HG02798 (cell line): Measurements from ENCODE around the gene CEACAM16.

Experiments
- ATAC-seq: cut with Tn5 transposase; IDR thresholded peaks from one replicate; pipeline ENCODE4 v1.9.1; 2021; ENCODE audit warnings: mild to moderate bottlenecking; ENCODE audit not compliant: unreplicated experiment, poor library complexity

Gene CEACAM16

DNA sequence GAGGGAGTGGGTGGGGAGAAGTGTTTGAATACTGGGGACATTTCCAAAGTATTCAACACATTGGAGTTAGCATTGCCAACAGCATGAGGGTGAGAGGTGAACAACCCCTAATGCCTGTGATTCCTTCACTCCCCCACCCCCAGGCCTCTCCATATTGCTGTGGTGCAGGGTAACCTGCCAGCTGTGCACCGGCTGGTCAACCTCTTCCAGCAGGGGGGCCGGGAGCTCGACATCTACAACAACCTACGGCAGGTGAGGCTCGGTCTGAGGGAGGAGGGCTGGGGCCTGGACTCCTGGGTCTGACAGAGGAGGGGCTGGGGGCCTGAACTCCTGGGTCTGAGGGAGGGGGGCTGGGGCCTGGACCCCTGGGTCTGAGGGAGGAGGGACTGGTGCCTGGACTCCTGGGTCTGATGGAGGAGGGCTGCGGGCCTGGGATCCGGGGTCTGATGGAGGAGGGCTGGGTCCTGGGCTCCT lies 57.2 kb downstream of the CEACAM16 start:
- ATAC-seq, result no peak

DNA sequence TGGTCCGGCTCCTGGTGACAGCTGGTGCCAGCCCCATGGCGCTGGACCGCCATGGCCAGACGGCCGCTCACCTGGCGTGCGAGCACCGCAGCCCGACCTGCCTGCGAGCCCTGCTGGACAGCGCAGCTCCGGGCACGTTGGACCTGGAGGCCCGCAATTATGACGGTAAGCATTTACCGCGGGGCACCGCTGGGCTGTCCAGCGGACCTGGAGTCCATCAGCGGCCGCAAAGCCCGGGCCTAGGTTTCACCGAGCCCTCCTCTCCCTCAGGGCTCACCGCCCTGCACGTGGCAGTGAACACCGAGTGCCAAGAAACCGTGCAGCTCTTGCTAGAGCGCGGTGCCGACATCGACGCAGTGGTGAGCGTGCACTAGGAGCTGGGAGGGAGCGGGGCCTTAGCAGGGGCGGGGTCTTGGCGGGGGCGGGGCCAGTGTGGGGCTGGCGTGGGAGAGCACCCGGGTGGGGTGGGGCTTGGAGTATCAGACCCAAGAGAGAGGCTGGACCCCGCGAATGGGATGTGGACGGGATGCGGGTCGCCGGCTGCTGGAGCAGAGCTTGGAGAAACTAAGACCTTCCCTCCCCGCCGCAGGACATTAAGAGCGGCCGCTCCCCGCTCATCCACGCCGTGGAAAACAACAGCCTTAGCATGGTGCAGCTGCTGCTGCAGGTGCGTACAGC lies 58.2 kb downstream of the CEACAM16 start:
- ATAC-seq, result no peak

DNA sequence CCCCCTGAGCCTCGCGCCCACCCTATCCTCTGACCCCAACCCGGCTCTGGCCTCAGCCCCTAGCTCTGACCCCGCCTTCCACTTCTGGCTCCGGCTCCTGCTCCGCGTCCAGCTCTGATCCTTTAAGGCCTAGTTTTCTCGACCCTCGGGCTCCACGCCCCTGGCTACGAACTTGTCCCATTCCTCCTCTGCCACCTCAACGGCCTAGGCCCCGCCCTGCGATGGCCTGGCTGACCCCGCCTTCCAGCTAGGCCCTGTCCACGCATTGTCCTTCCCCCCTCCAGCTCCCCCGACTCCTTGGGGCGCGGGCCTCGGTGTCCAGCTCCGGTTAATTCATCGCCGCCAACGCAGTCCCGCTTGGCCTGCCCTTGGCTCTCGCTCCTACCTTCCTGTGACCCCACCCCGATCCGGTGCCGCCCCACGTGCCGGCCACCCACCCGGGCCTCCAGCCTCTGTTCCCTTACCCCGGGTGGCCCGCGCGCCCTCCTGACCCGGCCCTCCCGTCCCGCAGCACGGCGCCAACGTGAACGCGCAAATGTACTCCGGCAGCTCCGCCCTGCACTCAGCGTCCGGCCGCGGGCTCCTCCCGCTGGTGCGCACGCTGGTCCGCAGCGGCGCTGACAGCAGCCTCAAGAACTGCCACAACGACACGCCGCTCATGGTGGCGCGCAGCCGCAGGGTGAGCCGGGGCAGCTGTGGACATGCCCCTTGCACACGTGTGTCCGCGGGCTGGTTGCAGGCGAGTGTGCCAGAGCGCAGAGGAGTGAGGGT lies 59.0 kb downstream of the CEACAM16 start:
- no peak for ATAC-seq

DNA sequence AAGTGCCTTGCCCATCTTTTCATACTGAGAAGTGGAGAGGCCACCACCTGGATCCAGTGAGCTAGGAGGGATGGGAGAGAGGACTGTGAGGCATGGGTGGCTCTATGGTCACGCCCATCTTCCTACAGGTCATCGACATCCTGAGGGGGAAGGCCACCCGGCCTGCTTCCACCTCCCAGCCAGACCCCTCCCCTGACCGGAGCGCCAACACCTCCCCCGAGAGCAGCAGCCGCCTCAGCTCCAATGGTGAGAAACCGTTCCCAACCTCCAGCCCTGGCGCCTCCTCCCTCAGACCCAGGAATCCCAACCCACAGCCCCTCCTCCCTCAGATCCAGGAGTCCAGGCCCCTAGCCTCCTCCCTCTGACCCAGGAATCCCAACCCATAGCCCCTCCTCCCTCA lies 59.6 kb downstream of the CEACAM16 start:
- no peak for ATAC-seq

DNA sequence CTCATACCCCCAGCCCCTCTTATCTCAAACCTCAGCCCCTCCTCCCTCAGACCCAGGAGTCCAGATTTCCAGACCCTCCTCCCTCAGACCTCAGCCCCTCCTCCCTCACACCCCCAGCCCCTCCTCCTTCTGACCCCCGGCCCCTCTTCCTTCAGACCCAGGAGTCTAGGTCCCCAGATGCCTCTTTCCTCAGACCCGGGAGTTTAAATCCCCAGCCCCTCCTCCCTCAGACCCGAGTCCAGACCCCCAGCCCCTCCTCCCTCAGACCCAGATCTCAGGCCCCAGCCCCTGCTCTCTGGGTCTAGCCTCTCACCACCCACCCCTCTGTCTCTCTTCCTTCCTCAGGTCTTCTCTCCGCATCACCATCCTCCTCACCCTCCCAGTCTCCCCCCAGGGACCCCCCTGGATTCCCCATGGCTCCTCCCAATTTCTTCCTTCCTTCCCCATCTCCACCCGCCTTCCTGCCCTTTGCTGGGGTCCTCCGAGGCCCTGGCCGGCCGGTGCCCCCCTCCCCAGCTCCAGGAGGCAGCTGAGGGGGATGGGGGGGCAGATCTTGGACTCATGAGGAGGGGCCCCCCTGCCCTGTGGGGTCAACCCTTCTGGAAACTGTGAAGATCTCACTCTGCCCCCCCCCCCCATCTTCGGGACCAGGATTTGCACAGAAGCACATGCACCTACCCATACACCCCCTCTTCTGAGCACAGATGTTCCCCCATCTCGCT lies 60.3 kb downstream of the CEACAM16 start:
- no peak for ATAC-seq
